Fibroblast of lung (primary cell): Measurements from ENCODE around the gene PACRG. TPM values are rescaled to one million over a fixed set of nuclear protein-coding genes. Genes with fewer than 3 reads are reported as not detected.

Experiments
- DNase-seq, 2 donors: peaks; one replicate each; pipeline versions ENCODE4 v3.0.0 to v3.0.0-alpha.2; 2010; ENCODE audit warnings: low read depth in 2 of 2
- H2AFZ ChIP-seq: 2 replicates; pipeline ENCODE4 v1.5.1; 2012; ENCODE audit warnings: low read length, control low read depth, inconsistent platforms
- H3K27ac ChIP-seq: 2 replicates; pipeline ENCODE4 v1.5.1; 2011; ENCODE audit warnings: low read length, control low read depth; ENCODE audit not compliant: insufficient read depth
- H3K27me3 ChIP-seq: 2 replicates; pipeline ENCODE4 v1.5.1; 2011; ENCODE audit warnings: mild to moderate bottlenecking, low read length; ENCODE audit not compliant: control insufficient read depth, insufficient read depth
- H3K36me3 ChIP-seq: 2 replicates; pipeline ENCODE4 v1.5.1; 2011; ENCODE audit warnings: low read length; ENCODE audit not compliant: control insufficient read depth, insufficient read depth
- H3K4me1 ChIP-seq: 2 replicates; pipeline ENCODE4 v1.5.1; 2011; ENCODE audit warnings: low read length; ENCODE audit not compliant: control insufficient read depth, insufficient read depth; ENCODE audit errors: extremely low read depth
- H3K4me2 ChIP-seq: 2 replicates; pipeline ENCODE4 v1.5.1; 2011; ENCODE audit warnings: low read length, control low read depth; ENCODE audit not compliant: insufficient read depth; ENCODE audit errors: extremely low read depth
- H3K4me3 ChIP-seq, 4 experiments: fragments of 200-600 bp in 1 of 4; sonication (generic) in 1 of 4; replicated peaks in 1 of 4; 2 replicates each; pipeline ENCODE4 v1.5.1; 2011 to 2016; ENCODE audit warnings: low read length in 4 of 4, low read depth in 3 of 4, mild to moderate bottlenecking in 3 of 4, control low read depth in 2 of 4, inconsistent platforms in 1 of 4, mixed read lengths in 1 of 4; ENCODE audit not compliant: insufficient read depth in 1 of 4; ENCODE audit errors: control extremely low read depth in 1 of 4
- H3K79me2 ChIP-seq: 2 replicates; pipeline ENCODE4 v1.5.1; 2012; ENCODE audit warnings: mild to moderate bottlenecking, low read length, inconsistent platforms; ENCODE audit not compliant: control insufficient read depth, insufficient read depth
- H3K9ac ChIP-seq: 2 replicates; pipeline ENCODE4 v1.5.1; 2011; ENCODE audit warnings: mild to moderate bottlenecking, low read length, control low read depth; ENCODE audit not compliant: insufficient read depth
- H3K9me3 ChIP-seq: 2 replicates; pipeline ENCODE4 v1.5.1; 2012; ENCODE audit warnings: low read depth, low read length; ENCODE audit not compliant: control insufficient read depth, insufficient read depth
- H4K20me1 ChIP-seq: 2 replicates; pipeline ENCODE4 v1.5.1; 2011; ENCODE audit warnings: low read length; ENCODE audit not compliant: control insufficient read depth, insufficient read depth; ENCODE audit errors: extremely low read depth
- EZH2 ChIP-seq: IDR thresholded peaks from 2 replicates; pipeline ENCODE4 v1.5.1; 2012; ENCODE audit warnings: low read length, control low read depth, mild to moderate bottlenecking; ENCODE audit errors: missing control alignments
- polyA plus RNA-seq, 2 donors: library from polyadenylated mRNA; depleted of rRNA in 1 of 2; stranded (reverse) in 1 of 2; unstranded in 1 of 2; fragments of >200 nt; gene quantifications; 2 replicates each; pipeline ENCODE4 v1.2.1, GENCODE V29; 2011 to 2012; ENCODE audit warnings: missing spikeins in 1 of 2
- total RNA-seq: library from RNA; depleted of rRNA; stranded (reverse); fragments of >200 nt; gene quantifications from 2 replicates; pipeline ENCODE4 v1.2.1, GENCODE V29; 2014
- TF ChIP-seq, protein P1 (sequence below), 2 donors: IDR thresholded peaks in 1 of 2; conservative IDR thresholded peaks in 1 of 2; 1 replicate in 1 of 2; 2 replicates in 1 of 2; pipeline ENCODE4 v1.5.1; 2011 to 2012; ENCODE audit warnings: low read length in 2 of 2, control low read depth in 1 of 2, inconsistent platforms in 1 of 2, low read depth in 1 of 2, mild to moderate bottlenecking in 1 of 2

The PACRG gene
- total and polyA plus RNA-seq, 2 donors (not counting 1 experiment from before 2014, with no cell fraction given), result 0.30 to 0.66 TPM

DNA sequence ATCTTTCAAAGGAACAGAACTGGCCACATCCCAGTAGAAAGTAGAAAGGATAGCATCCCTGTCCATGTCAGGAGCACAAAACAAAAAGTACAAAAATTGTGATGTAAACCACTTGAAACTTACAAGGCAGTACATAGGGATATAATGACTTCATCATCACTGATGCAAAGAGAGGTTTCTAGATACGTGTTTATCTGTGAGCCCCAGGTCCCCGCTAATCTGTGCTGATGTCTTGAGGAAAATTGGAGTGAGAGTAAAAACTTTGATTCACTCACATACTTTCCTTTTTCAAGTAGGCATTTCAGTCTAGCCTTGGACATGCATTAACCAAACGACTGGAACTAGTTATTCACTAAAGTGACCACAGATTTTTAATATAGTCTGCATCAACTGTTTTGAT, 470.1 kb downstream of the PACRG start:
- no peak overlapping the region for H3K9ac ChIP-seq
- H3K27ac ChIP-seq, result no peak overlapping the region
- no peaks in the 10 kb centered on the region for H3K4me1 ChIP-seq
- TF ChIP-seq, protein P1, sequence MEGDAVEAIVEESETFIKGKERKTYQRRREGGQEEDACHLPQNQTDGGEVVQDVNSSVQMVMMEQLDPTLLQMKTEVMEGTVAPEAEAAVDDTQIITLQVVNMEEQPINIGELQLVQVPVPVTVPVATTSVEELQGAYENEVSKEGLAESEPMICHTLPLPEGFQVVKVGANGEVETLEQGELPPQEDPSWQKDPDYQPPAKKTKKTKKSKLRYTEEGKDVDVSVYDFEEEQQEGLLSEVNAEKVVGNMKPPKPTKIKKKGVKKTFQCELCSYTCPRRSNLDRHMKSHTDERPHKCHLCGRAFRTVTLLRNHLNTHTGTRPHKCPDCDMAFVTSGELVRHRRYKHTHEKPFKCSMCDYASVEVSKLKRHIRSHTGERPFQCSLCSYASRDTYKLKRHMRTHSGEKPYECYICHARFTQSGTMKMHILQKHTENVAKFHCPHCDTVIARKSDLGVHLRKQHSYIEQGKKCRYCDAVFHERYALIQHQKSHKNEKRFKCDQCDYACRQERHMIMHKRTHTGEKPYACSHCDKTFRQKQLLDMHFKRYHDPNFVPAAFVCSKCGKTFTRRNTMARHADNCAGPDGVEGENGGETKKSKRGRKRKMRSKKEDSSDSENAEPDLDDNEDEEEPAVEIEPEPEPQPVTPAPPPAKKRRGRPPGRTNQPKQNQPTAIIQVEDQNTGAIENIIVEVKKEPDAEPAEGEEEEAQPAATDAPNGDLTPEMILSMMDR (conservative IDR thresholded peaks at IDR 0.05 in 1 of 2, IDR thresholded peaks at IDR 0.05 in 1 of 2; ENCODE audit: low read depth in 1 of 2, low read length in 2 of 2), result no peak
- no peak for TF ChIP-seq EZH2
- H3K79me2 ChIP-seq, result no peaks in the 10 kb centered on the region
- no peaks in the 10 kb centered on the region for H3K27me3 ChIP-seq
- H3K9me3 ChIP-seq, result no peaks in the 10 kb centered on the region
- H4K20me1 ChIP-seq, result no peaks in the 10 kb centered on the region
- H2AFZ ChIP-seq, result no peak overlapping the region
- H3K36me3 ChIP-seq, result no peaks in the 10 kb centered on the region
- DNase-seq, result no peak
- H3K4me2 ChIP-seq, result no peak overlapping the region
- no peak overlapping the region for H3K4me3 ChIP-seq

DNA sequence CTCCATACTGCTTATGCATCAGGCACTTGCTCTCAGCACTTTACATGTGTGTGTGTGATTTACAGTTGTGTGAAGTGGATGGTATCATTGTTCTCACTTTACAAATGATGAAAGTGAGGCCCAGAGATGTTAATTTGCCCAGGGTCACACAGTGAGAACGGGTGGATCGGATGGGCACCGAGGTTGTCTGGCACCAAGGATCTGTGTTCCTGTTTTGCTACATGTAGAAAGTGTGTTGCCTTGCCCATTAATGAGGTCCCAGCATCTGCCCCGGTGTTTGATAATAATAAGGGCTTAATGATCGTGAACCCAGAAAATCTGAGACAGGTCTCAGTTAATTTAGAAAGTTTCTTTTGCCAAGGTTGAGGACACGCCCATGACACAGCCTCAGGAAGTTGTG, 470.6 kb downstream of the PACRG start:
- H3K9me3 ChIP-seq, result no peaks in the 10 kb centered on the region
- no peaks in the 10 kb centered on the region for H3K79me2 ChIP-seq
- no peak overlapping the region for H2AFZ ChIP-seq
- no peaks in the 10 kb centered on the region for H3K27me3 ChIP-seq
- H3K9ac ChIP-seq, result no peak overlapping the region
- TF ChIP-seq EZH2, result no peak
- TF ChIP-seq, protein P1 (conservative IDR thresholded peaks at IDR 0.05 in 1 of 2, IDR thresholded peaks at IDR 0.05 in 1 of 2; ENCODE audit: low read depth in 1 of 2, low read length in 2 of 2), result no peak
- no peak overlapping the region for H3K4me2 ChIP-seq
- no peaks in the 10 kb centered on the region for H3K4me1 ChIP-seq
- DNase-seq, result no peak
- no peak overlapping the region for H3K4me3 ChIP-seq
- no peaks in the 10 kb centered on the region for H4K20me1 ChIP-seq
- no peak overlapping the region for H3K27ac ChIP-seq
- H3K36me3 ChIP-seq, result no peaks in the 10 kb centered on the region

DNA sequence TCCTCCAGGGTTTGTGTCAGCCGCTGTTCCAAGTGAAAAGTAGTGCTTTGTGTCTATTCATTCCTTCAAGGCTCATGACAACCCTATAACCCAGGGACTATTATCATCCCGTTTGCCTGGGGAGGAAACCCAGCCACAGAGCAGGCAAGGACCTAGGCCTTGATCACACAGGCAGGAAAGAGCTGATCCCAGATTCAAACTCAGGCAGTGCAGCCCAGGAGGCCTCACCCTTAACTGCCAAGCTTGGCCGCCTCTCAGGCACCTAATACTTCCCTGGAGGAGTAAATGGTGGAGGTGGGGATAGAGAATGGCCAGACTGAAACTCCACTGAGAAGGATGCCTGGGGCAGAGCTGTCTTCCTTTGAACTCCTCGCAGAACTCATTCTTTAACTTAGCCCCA, 471.6 kb downstream of the PACRG start:
- Histone ChIP-seq H3K9me3 (no peaks in the 10 kb centered on the region), H2AFZ (no peak overlapping the region), H3K27ac (no peak overlapping the region), H3K4me3 (no peak overlapping the region), H3K27me3 (no peaks in the 10 kb centered on the region), H3K79me2 (no peaks in the 10 kb centered on the region), H4K20me1 (no peaks in the 10 kb centered on the region), H3K4me1 (no peaks in the 10 kb centered on the region), H3K9ac (no peak overlapping the region), H3K36me3 (no peaks in the 10 kb centered on the region), H3K4me2 (no peak overlapping the region)
- DNase-seq, result no peak
- TF ChIP-seq, protein P1 (conservative IDR thresholded peaks at IDR 0.05 in 1 of 2, IDR thresholded peaks at IDR 0.05 in 1 of 2; ENCODE audit: low read depth in 1 of 2, low read length in 2 of 2), result no peak
- TF ChIP-seq EZH2, result no peak
